T-helper 9 cell (primary cell): Measurements from ENCODE around the gene CLCN5.
A peak's percentile ranks its signal among the peaks of the same experiment; 100 is the strongest.

ENCODE experiments used
- DNase-seq: peaks from one replicate; pipeline ENCODE4 v3.0.0-alpha.2; 2020
- total RNA-seq, 2 donors: gene quantifications; one replicate each; lab custom pipeline; 2026; lab: John Stamatoyannopoulos, UW

Gene CLCN5
- 2.9 to 6.8 reads per million in 2 donors for total RNA-seq

- DNase-seq, result peak; percentile 86
These were observed at the start of gene CLCN5 for GRCh38 chrX:49922291-49923241. CLCN5 (plus strand) TSS chrX:49922596; CDS start chrX:49925299, 2,703 bp downstream.

DNA sequence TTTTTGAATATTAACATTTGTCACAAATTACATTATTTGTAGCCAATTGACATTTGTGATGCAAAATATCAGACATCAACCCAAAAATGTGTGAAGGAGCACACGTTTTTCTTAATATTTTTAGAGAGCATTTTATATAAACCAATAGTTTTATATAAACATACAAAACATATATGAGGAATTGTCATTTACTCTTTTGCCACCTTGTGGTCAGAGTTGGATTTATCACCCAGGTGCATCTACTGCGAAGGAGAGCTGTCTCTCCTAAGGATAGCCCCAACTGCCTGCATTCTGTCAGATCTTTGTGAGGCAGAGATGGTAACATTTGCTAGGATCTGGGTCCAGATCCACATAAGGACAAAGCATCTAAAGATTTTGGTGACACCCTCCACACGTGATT, 45.6 kb upstream of the CLCN5 start:
- DNase-seq, result no peak

GRCh38 chrX:49877397-49878101, 44.8 kb upstream of the CLCN5 start:
- no peak for DNase-seq

GRCh38 chrX:49878128-49878833, 44.1 kb upstream of the CLCN5 start:
- no peak for DNase-seq

DNA sequence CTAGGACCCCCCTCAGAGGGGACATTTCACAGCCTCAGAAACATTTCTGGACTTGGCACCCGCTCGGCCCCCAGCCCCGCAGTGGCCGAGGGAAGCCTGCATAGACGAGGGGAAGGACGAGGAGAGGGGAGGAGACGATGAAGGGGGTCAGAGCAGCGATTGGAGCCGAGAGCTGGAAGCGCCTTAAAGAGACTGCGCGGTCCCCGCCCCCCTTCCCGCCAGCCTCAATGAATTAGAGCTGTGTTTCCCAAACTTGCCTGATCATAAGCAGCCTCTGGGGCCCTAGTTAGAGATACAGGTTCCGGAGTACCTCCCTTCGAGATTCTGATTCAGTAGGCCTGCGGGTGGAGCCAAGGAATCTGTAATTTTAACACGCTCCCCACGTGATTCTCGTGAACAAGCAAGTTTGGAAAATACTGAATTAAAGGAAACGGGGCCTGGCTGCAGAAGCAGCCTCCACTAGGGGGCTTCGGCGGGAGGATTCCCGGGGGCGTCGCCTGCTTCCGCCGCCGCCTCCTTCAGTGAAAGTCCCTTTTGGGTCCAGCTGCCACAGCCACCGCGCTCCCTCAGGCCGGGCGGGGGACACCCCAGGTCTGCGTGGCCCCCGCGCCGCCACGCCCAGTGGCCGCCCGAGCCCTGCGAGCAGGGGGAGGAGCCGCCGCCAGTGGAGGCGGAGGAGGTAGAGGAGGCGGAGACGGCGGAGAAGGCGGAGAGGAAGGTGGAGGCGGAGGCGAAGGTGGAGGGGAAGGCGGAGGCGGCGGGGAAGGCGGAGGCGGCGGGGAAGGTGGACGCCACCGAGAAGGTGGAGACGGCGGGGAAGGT, 43.4 kb upstream of the CLCN5 start, which contains the start of gene USP27X:
Gene USP27X (plus strand): TSS at position 651 of the 822 bp plus-strand sequence. CDS start 824 bp downstream, outside the sequence.
- peak; percentile 74 for DNase-seq

GRCh38 chrX:49879656-49880277, 42.6 kb upstream of the CLCN5 start:
- no peak for DNase-seq

GRCh38 chrX:49880668-49881067, 41.7 kb upstream of the CLCN5 start:
- no peak for DNase-seq

DNA sequence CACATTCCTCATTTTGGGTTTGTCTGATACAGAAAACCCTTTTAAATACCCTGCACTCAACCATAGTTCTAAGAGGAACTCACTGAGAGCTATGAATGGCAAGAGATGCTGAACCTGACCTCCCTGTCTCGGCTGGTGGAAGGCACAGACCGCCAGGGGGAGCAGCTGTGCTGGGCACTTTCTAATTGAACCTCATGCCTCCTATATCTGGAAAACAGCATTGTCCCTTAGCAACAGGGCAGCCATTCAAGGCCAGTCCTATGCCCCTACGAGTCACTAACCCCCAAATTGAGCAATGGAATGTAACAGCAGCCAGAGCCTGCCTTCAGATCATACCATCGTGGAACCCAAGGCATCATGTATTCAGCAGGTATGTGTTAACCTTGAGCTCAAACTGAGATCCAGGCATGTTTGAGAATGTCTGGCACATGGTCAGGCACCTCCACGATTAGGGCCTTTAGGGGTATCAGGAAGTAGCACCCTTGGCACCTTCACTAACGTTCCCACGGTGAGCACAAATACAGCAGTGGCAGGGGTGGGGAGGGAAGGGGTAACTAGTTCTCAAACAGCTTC, 38.0 kb upstream of the CLCN5 start:
- DNase-seq, result peak; percentile 40

GRCh38 chrX:49892542-49892941, 29.9 kb upstream of the CLCN5 start:
- DNase-seq, result no peak

DNA sequence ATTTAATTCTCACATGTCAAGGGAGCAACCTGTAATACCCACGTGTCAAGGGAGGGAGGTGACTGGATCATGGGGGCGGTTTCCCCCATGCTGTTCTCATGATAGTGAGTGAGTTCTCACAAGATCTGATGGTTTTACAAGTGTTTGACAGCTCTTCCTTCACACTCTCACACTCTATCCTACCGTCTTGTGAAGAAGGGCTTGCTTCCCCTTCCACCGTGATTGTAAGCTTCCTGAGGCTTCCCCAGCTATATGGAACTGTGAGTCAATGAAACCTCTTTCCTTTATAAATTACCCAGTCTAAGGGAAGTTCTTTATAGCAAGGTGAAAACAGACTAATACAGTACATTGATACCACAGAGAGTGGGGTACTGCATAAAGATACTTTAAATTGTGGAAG, 25.4 kb upstream of the CLCN5 start:
- no peak for DNase-seq

- DNase-seq, result no peak
These were observed 21.3 kb upstream of the CLCN5 start for GRCh38 chrX:49901048-49901447.

- DNase-seq, result no peak
These were observed 12.1 kb upstream of the CLCN5 start for GRCh38 chrX:49910344-49910743.

DNA sequence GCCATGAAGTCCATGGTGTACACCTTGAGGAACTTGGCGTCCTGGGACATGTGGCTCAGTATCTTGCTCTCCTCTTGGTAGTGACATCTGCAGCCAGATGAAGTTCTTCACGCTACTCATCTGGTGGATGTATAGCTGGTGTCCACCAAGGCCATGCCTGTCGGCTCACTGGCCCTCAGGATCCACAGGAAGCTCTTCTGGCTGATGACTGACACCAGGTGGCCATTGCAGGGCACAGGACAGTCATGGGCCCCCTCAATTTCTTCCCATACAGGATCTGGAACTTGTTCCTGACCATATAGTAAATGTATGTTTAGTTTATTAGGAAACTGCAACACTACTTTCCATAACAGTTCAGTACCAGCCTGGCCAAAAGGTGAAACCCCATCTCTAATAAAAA, 10.3 kb upstream of the CLCN5 start:
- DNase-seq, result no peak

GRCh38 chrX:49912861-49913260, 9.5 kb upstream of the CLCN5 start:
- no peak for DNase-seq

GRCh38 chrX:49915361-49916222, 6.8 kb upstream of the CLCN5 start:
- peak; percentile 26 for DNase-seq

DNA sequence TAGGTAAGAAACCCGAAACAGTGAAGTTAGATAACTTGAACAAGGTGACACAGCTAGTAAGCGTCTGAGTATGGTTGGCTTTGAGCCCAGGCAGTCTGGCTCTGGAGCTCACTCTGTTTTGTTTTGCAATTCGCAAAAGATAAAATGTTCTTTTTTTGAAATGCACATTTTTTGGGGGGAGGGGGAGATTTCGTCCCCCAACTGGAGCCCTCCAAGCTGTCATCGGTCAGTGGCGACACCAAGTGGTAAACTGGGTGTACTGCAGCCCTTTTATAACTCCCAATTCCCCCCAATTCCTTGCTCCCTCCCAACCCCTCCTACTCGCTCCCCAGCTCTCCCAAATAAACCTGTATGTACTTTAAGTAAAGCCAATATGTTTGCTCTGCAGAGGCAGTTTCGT, 2.8 kb upstream of the CLCN5 start:
- peak; percentile 17 for DNase-seq

- DNase-seq, result no peak
These were observed 1.3 kb upstream of the CLCN5 start for GRCh38 chrX:49921109-49921508.

GRCh38 chrX:49925176-49925575, 2.8 kb downstream of the CLCN5 start:
- DNase-seq, result no peak

DNA sequence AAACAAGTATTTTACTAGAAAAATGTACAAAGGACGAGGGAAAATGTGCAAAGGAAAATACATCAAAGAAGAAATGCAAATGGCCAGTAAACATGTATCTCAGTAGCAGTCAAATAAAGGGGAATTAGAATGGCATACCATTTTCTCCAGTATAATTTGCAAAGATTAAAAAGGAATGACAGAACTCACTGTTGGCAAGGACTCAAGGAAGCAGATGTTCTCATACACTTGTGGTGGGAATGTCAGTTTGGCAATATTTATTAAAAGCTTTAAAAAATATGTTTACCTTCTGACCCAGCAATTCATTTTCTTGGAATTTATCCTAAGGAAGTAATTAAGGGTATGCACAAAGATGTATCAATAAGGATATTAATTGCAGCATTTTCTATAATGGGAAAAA, 7.6 kb downstream of the CLCN5 start:
- DNase-seq, result no peak

- no peak for DNase-seq
These were observed 10.4 kb downstream of the CLCN5 start for GRCh38 chrX:49932791-49933190.
